Panc1 (cell line): ENCODE measurements around the gene CTBP1. TPM values are rescaled to one million over a fixed set of nuclear protein-coding genes. Genes with fewer than 3 reads are reported as not detected.

Source experiments
- ATAC-seq: fragments of 200-7000 bp; cut with Tn5 transposase; 2 replicates; pipeline ENCODE4 v1.9.1; 2020; ENCODE audit warnings: mild to moderate bottlenecking, moderate library complexity
- BruUV-seq: library from RNA; stranded (reverse); fragments of 400-500 nt; replicated peaks from 2 replicates; lab custom pipeline; 2021; lab: Mats Ljungman, UMichigan
- CTCF ChIA-PET: fragments of 300-600 bp; sonication (Branson Sonifier 250); formaldehyde crosslinking; loops from one replicate; lab custom pipeline; 2022; ENCODE audit warnings: antibody characterized with exemption; lab: Charles Lee
- POLR2A ChIA-PET: fragments of 300-600 bp; sonication (Branson Sonifier 250); formaldehyde crosslinking; loops from one replicate; lab custom pipeline; 2022; ENCODE audit warnings: antibody characterized with exemption; lab: Charles Lee
- DNase-seq: peaks from one replicate; pipeline ENCODE4 v3.0.0-alpha.2; 2010; ENCODE audit warnings: low read depth, low spot score
- H3K27ac ChIP-seq: 2 replicates; pipeline ENCODE4 v1.5.1; 2011; ENCODE audit warnings: mild to moderate bottlenecking, low read length, inconsistent platforms
- H3K27me3 ChIP-seq: fragments of 200-500 bp; sonication (Bioruptor generic); 2 replicates; pipeline ENCODE4 v1.6.0; 2014; ENCODE audit warnings: low read length, inconsistent platforms; ENCODE audit not compliant: control insufficient read depth, insufficient read depth
- H3K36me3 ChIP-seq: fragments of 200-500 bp; sonication (Bioruptor generic); 2 replicates; pipeline ENCODE4 v1.5.1; 2014; ENCODE audit warnings: inconsistent platforms, mild to moderate bottlenecking, low read length, moderate library complexity; ENCODE audit not compliant: control insufficient read depth, insufficient read depth
- H3K4me1 ChIP-seq: 2 replicates; pipeline ENCODE4 v1.5.1; 2011; ENCODE audit warnings: inconsistent platforms, mild to moderate bottlenecking, low read length, moderate library complexity; ENCODE audit not compliant: control insufficient read depth, insufficient read depth
- H3K4me3 ChIP-seq, 2 experiments: 2 replicates each; pipeline ENCODE4 v1.5.1; 2011 to 2012; ENCODE audit warnings: low read depth in 2 of 2, low read length in 2 of 2, mild to moderate bottlenecking in 2 of 2, inconsistent platforms in 1 of 2, moderate library complexity in 1 of 2
- H3K9me3 ChIP-seq: fragments of 200-500 bp; sonication (Bioruptor generic); 2 replicates; pipeline ENCODE4 v1.5.1; 2014; ENCODE audit warnings: low read depth, mild to moderate bottlenecking, inconsistent platforms, low read length, moderate library complexity; ENCODE audit not compliant: control insufficient read depth, insufficient read depth
- POLR2AphosphoS5 ChIP-seq: IDR thresholded peaks from 2 replicates; pipeline ENCODE4 v1.6.1; 2012; ENCODE audit warnings: mild to moderate bottlenecking, low read depth, low read length, moderate library complexity
- SIN3A ChIP-seq: IDR thresholded peaks from 2 replicates; pipeline ENCODE4 v1.6.1; 2012; ENCODE audit warnings: low read depth, mild to moderate bottlenecking, low read length, moderate library complexity, borderline replicate concordance; ENCODE audit not compliant: insufficient read depth
- TCF7L2 ChIP-seq: IDR thresholded peaks from 2 replicates; pipeline ENCODE4 v1.6.1; 2011; ENCODE audit warnings: mild to moderate bottlenecking, low read depth, low read length, inconsistent platforms
- in situ Hi-C: cut with HindIII; loops from 2 replicates; pipeline ENCODE4 v1.10.0; 2016; ENCODE audit warnings: low sequenced_read_pairs, low pct_unique_long_range_greater_than_20kb
- intact Hi-C: fragments of 100-400 bp; cut with micrococcal nuclease; formaldehyde crosslinking; loops from one replicate; pipeline ENCODE4 v1.10.0; 2022; ENCODE audit not compliant: unreplicated experiment
- total RNA-seq: library from RNA; stranded (reverse); gene quantifications from one replicate; pipeline ENCODE4 v1.2.1, GENCODE V29; 2021; ENCODE audit not compliant: unreplicated experiment
- TF ChIP-seq, protein P1 (sequence below), 2 experiments: IDR thresholded peaks; 2 replicates each; pipeline ENCODE4 v1.6.1; 2011 to 2012; ENCODE audit warnings: low read depth in 2 of 2, control low read depth in 1 of 2, low read length in 1 of 2, mild to moderate bottlenecking in 1 of 2, moderate library complexity in 1 of 2; ENCODE audit not compliant: insufficient read depth in 1 of 2
- TF ChIP-seq, protein P2 (sequence below): fragments of 450-650 bp; IDR thresholded peaks from 2 replicates; pipeline ENCODE4 v1.5.1; 2017; ENCODE audit warnings: mild to moderate bottlenecking

CTBP1 gene
- total RNA-seq, 1 experiment from 2014 or later = 157 TPM

DNA sequence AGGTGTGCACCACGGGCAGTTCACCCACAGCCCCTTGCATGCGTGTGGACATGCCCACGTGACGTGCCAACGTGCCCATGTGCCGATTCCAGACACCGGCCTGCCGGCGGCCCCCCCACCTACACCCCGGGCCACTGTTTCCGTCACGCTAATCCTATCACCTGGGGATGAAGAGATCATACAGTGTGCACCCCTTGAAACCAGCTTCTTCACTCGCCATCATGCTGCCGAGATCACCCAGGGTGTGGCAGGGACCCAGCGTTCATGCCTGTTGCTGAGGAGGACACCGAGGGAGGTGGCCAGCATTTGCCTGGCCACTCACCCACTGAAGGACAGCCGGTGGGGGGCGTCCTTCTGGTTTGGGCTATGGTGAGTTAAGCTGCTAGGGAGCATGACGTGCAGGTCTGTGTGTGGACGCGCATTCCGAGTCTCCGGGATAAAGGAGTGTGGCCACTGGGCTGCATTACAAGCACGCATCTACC, 14.1 kb downstream of the CTBP1 start:
- intact Hi-C loops = no loop called here
- TF ChIP-seq, protein P1, sequence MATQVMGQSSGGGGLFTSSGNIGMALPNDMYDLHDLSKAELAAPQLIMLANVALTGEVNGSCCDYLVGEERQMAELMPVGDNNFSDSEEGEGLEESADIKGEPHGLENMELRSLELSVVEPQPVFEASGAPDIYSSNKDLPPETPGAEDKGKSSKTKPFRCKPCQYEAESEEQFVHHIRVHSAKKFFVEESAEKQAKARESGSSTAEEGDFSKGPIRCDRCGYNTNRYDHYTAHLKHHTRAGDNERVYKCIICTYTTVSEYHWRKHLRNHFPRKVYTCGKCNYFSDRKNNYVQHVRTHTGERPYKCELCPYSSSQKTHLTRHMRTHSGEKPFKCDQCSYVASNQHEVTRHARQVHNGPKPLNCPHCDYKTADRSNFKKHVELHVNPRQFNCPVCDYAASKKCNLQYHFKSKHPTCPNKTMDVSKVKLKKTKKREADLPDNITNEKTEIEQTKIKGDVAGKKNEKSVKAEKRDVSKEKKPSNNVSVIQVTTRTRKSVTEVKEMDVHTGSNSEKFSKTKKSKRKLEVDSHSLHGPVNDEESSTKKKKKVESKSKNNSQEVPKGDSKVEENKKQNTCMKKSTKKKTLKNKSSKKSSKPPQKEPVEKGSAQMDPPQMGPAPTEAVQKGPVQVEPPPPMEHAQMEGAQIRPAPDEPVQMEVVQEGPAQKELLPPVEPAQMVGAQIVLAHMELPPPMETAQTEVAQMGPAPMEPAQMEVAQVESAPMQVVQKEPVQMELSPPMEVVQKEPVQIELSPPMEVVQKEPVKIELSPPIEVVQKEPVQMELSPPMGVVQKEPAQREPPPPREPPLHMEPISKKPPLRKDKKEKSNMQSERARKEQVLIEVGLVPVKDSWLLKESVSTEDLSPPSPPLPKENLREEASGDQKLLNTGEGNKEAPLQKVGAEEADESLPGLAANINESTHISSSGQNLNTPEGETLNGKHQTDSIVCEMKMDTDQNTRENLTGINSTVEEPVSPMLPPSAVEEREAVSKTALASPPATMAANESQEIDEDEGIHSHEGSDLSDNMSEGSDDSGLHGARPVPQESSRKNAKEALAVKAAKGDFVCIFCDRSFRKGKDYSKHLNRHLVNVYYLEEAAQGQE (IDR thresholded peaks at IDR 0.05; ENCODE audit: insufficient read depth in 1 of 2, low read depth in 2 of 2, low read length in 1 of 2) = no peak
- TF ChIP-seq SIN3A = no peak
- TF ChIP-seq POLR2AphosphoS5 = no peak
- TF ChIP-seq TCF7L2 = no peak
- TF ChIP-seq, protein P2, sequence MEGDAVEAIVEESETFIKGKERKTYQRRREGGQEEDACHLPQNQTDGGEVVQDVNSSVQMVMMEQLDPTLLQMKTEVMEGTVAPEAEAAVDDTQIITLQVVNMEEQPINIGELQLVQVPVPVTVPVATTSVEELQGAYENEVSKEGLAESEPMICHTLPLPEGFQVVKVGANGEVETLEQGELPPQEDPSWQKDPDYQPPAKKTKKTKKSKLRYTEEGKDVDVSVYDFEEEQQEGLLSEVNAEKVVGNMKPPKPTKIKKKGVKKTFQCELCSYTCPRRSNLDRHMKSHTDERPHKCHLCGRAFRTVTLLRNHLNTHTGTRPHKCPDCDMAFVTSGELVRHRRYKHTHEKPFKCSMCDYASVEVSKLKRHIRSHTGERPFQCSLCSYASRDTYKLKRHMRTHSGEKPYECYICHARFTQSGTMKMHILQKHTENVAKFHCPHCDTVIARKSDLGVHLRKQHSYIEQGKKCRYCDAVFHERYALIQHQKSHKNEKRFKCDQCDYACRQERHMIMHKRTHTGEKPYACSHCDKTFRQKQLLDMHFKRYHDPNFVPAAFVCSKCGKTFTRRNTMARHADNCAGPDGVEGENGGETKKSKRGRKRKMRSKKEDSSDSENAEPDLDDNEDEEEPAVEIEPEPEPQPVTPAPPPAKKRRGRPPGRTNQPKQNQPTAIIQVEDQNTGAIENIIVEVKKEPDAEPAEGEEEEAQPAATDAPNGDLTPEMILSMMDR = no peak
- Histone ChIP-seq H3K4me1 (no peaks in the 10 kb centered on the region), H3K4me3 (no peak overlapping the region), H3K27me3 (no peaks in the 10 kb centered on the region), H3K9me3 (no peaks in the 10 kb centered on the region), H3K27ac (no peak overlapping the region), H3K36me3 (no peaks in the 10 kb centered on the region)
- in situ Hi-C loops = no loop called here
- TSS peak; percentile 39 for BruUV-seq
- DNase-seq (no peak), ATAC-seq (no peak)
- POLR2A ChIA-PET = no interaction called here
- CTCF ChIA-PET = no interaction called here

DNA sequence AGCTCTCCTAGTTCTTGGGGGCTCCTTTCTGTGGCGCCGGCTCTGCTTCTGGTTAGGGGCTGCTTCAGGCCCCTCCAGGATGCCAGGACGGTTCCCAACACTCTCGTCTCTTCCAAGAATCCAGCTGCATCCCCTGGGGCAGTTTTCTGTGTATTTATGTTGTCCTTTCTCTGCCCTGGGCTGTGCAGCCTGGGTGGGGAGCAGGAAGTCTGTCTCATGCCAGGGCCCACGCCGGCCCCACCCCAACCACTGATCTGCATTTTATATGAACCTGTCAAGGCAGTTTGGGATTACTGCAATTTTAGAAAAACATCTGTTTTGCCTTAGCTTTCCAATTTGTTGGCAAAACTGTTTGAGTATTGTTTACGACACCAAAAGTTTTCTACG, 14.6 kb downstream of the CTBP1 start:
- ChIA-PET CTCF (no interaction called here), POLR2A (no interaction called here)
- no peaks in the 10 kb centered on the region for H3K27me3 ChIP-seq
- no peak overlapping the region for H3K27ac ChIP-seq
- no peaks in the 10 kb centered on the region for H3K4me1 ChIP-seq
- no TSS peak for BruUV-seq
- intact Hi-C loops (no loop called here), in situ Hi-C loops (no loop called here)
- no peak overlapping the region for H3K4me3 ChIP-seq
- DNase-seq = no peak
- no peaks in the 10 kb centered on the region for H3K36me3 ChIP-seq
- no peaks in the 10 kb centered on the region for H3K9me3 ChIP-seq
- TF ChIP-seq SIN3A = no peak
- no peak for TF ChIP-seq TCF7L2
- TF ChIP-seq, protein P2 = no peak
- no peak for TF ChIP-seq POLR2AphosphoS5
- TF ChIP-seq, protein P1 (IDR thresholded peaks at IDR 0.05; ENCODE audit: insufficient read depth in 1 of 2, low read depth in 2 of 2, low read length in 1 of 2) = no peak
- ATAC-seq = no peak
